ENCODE results near the gene PRPF19.

- TF ChIP-seq EZH2 (IDR thresholded peaks at IDR 0.05; ENCODE audit: insufficient read depth, poor library complexity, severe bottlenecking) (no peak), EZH2phosphoT487 (IDR thresholded peaks at IDR 0.05; ENCODE audit: insufficient read depth, low read depth) (no peak)
Observed at GRCh38 chr11:60899977-60900376, 6.4 kb downstream of the PRPF19 start.

Data from GM23248 (cell line).